Astrocyte (in vitro differentiated cells and primary cell): ENCODE data around the gene RPL14. TPM values are rescaled to one million over a fixed set of nuclear protein-coding genes. Genes with fewer than 3 reads are reported as not detected.

ENCODE experiments used
- DNase-seq: peaks from one replicate; pipeline ENCODE4 v3.0.0-alpha.2; 2010; ENCODE audit warnings: low read depth
- FAIRE-seq: peaks from 2 replicates; lab custom pipeline; 2011; peaks lifted over from hg19 to GRCh38; lab: Jason Lieb, UNC
- H2AFZ ChIP-seq: 2 replicates; pipeline ENCODE4 v1.6.0; 2012; ENCODE audit warnings: low read depth, low read length, inconsistent platforms
- H3K27ac ChIP-seq: 2 replicates; pipeline ENCODE4 v1.5.1; 2011; ENCODE audit warnings: low read depth, low read length, inconsistent platforms
- H3K27me3 ChIP-seq: 2 replicates; pipeline ENCODE4 v1.6.0; 2011; ENCODE audit warnings: low read length, inconsistent platforms; ENCODE audit not compliant: insufficient read depth
- H3K36me3 ChIP-seq: 2 replicates; pipeline ENCODE4 v1.5.1; 2011; ENCODE audit warnings: low read length, inconsistent platforms; ENCODE audit not compliant: insufficient read depth
- H3K4me1 ChIP-seq: 2 replicates; pipeline ENCODE4 v1.5.1; 2011; ENCODE audit warnings: low read length, inconsistent platforms; ENCODE audit not compliant: insufficient read depth
- H3K4me2 ChIP-seq: 2 replicates; pipeline ENCODE4 v1.6.0; 2012; ENCODE audit warnings: low read length, inconsistent platforms
- H3K4me3 ChIP-seq: 2 replicates; pipeline ENCODE4 v1.5.1; 2011; ENCODE audit warnings: low read depth, mild to moderate bottlenecking, low read length, inconsistent platforms; ENCODE audit not compliant: insufficient read depth
- H3K79me2 ChIP-seq: 2 replicates; pipeline ENCODE4 v1.6.0; 2012; ENCODE audit warnings: mild to moderate bottlenecking, low read length, inconsistent platforms; ENCODE audit not compliant: insufficient read depth
- H3K9ac ChIP-seq: 2 replicates; pipeline ENCODE4 v1.6.0; 2012; ENCODE audit warnings: mild to moderate bottlenecking, low read length, inconsistent platforms
- H3K9me3 ChIP-seq: 2 replicates; pipeline ENCODE4 v1.5.1; 2012; ENCODE audit warnings: low read depth, mild to moderate bottlenecking, low read length, inconsistent platforms; ENCODE audit not compliant: insufficient read depth
- H4K20me1 ChIP-seq: 2 replicates; pipeline ENCODE4 v1.6.0; 2012; ENCODE audit warnings: low read length, inconsistent platforms; ENCODE audit not compliant: insufficient read depth
- H3K27ac Mint-ChIP-seq: one replicate; pipeline ENCODE4 v1.8.0; 2021; ENCODE audit warnings: mild to moderate bottlenecking, mixed read lengths; ENCODE audit not compliant: unreplicated experiment
- H3K27me3 Mint-ChIP-seq: one replicate; pipeline ENCODE4 v1.8.0; 2021; ENCODE audit warnings: low read depth, mixed read lengths; ENCODE audit not compliant: unreplicated experiment
- H3K36me3 Mint-ChIP-seq: one replicate; pipeline ENCODE4 v1.8.0; 2021; ENCODE audit warnings: low read depth, mixed read lengths; ENCODE audit not compliant: unreplicated experiment
- H3K4me1 Mint-ChIP-seq: one replicate; pipeline ENCODE4 v1.8.0; 2021; ENCODE audit warnings: low read depth, mixed read lengths; ENCODE audit not compliant: unreplicated experiment
- H3K4me3 Mint-ChIP-seq: one replicate; pipeline ENCODE4 v1.8.0; 2021; ENCODE audit warnings: mild to moderate bottlenecking, moderate library complexity, mixed read lengths; ENCODE audit not compliant: unreplicated experiment
- H3K9me3 Mint-ChIP-seq: one replicate; pipeline ENCODE4 v1.8.0; 2021; ENCODE audit warnings: mild to moderate bottlenecking, mixed read lengths; ENCODE audit not compliant: unreplicated experiment
- CTCF ChIP-seq: IDR thresholded peaks from 2 replicates; pipeline ENCODE4 v1.5.1; 2011; ENCODE audit warnings: low read depth, mild to moderate bottlenecking, inconsistent platforms, low read length, moderate library complexity; ENCODE audit not compliant: insufficient read depth
- EZH2 ChIP-seq: IDR thresholded peaks from 2 replicates; pipeline ENCODE4 v1.6.1; 2012; ENCODE audit warnings: mild to moderate bottlenecking, low read length, inconsistent platforms; ENCODE audit not compliant: insufficient read depth
- total RNA-seq: library from RNA; stranded (reverse); gene quantifications from 2 replicates; pipeline ENCODE4 v1.2.1, GENCODE V29; 2021

Gene RPL14
- total RNA-seq, 1 donor from 2014 or later: 1,706 TPM

GRCh38 chr3:40464339-40465110 is 7.4 kb downstream of the RPL14 start:
- Histone ChIP-seq H3K27ac (no peak overlapping the region), H3K27me3 (no peaks in the 10 kb centered on the region), H3K9me3 (no peaks in the 10 kb centered on the region), H3K9ac (no peak overlapping the region), H3K4me3 (no peak overlapping the region), H3K36me3 (peaks cover 40% of the 10 kb centered on the region), H3K79me2 (peaks cover 15% of the 10 kb centered on the region), H3K4me1 (no peaks in the 10 kb centered on the region), H4K20me1 (peaks cover 47% of the 10 kb centered on the region), H2AFZ (no peak overlapping the region), H3K4me2 (no peak overlapping the region)
- peaks cover 21% of the 10 kb centered on the region for H3K36me3 Mint-ChIP-seq
- no peaks in the 10 kb centered on the region for H3K27me3 Mint-ChIP-seq
- peak overlapping the region; percentile 3 for H3K4me3 Mint-ChIP-seq
- FAIRE-seq (no peak), DNase-seq (no peak)
- peak overlapping the region; percentile 55 for H3K27ac Mint-ChIP-seq
- no peaks in the 10 kb centered on the region for H3K9me3 Mint-ChIP-seq
- TF ChIP-seq EZH2: no peak
- H3K4me1 Mint-ChIP-seq: peaks cover 9% of the 10 kb centered on the region

GRCh38 chr3:40465111-40465407 is 7.9 kb downstream of the RPL14 start:
- FAIRE-seq: no peak
- no peaks in the 10 kb centered on the region for H3K9me3 Mint-ChIP-seq

GRCh38 chr3:40465456-40465855 is 8.3 kb downstream of the RPL14 start:
- Histone ChIP-seq H3K4me2 (no peak overlapping the region), H3K4me1 (no peaks in the 10 kb centered on the region), H4K20me1 (peaks cover 38% of the 10 kb centered on the region), H3K4me3 (no peak overlapping the region), H3K79me2 (peaks cover 7% of the 10 kb centered on the region), H3K9ac (no peak overlapping the region), H3K36me3 (peaks cover 33% of the 10 kb centered on the region), H3K9me3 (no peaks in the 10 kb centered on the region), H3K27ac (no peak overlapping the region), H3K27me3 (no peaks in the 10 kb centered on the region), H2AFZ (no peak overlapping the region)
- H3K36me3 Mint-ChIP-seq: peaks cover 21% of the 10 kb centered on the region
- DNase-seq (no peak), FAIRE-seq (no peak)
- H3K4me1 Mint-ChIP-seq: peaks cover 7% of the 10 kb centered on the region
- H3K27me3 Mint-ChIP-seq: no peaks in the 10 kb centered on the region
- no peak overlapping the region for H3K27ac Mint-ChIP-seq
- no peak overlapping the region for H3K4me3 Mint-ChIP-seq
- no peaks in the 10 kb centered on the region for H3K9me3 Mint-ChIP-seq
- TF ChIP-seq EZH2 (no peak), CTCF (no peak)

More at GRCh38 chr3:40465111-40465407, 7.9 kb downstream of the RPL14 start:
- Histone ChIP-seq H4K20me1 (peaks cover 42% of the 10 kb centered on the region), H2AFZ (no peak overlapping the region), H3K36me3 (peaks cover 36% of the 10 kb centered on the region), H3K9me3 (no peaks in the 10 kb centered on the region), H3K4me3 (no peak overlapping the region), H3K27me3 (no peaks in the 10 kb centered on the region), H3K27ac (no peak overlapping the region), H3K4me2 (no peak overlapping the region), H3K9ac (no peak overlapping the region), H3K4me1 (no peaks in the 10 kb centered on the region), H3K79me2 (peaks cover 11% of the 10 kb centered on the region)
- no peaks in the 10 kb centered on the region for H3K27me3 Mint-ChIP-seq
- peaks cover 21% of the 10 kb centered on the region for H3K36me3 Mint-ChIP-seq
- no peak overlapping the region for H3K4me3 Mint-ChIP-seq
- DNase-seq: no peak
- H3K27ac Mint-ChIP-seq: peak overlapping the region; percentile 16
- TF ChIP-seq EZH2 (no peak), CTCF (no peak)
- H3K4me1 Mint-ChIP-seq: peaks cover 9% of the 10 kb centered on the region
